ENCODE results near the gene GMIP.
"Not testable (repeated sequence)": the region's sequence is repeated elsewhere in the genome, so short reads cannot be mapped to it uniquely, and the experiment has no call there.

GMIP gene

GRCh38 chr19:19686580-19686979 is 43.1 kb upstream of the GMIP start:
- Histone ChIP-seq H3K9me3 (ENCODE audit: control insufficient read depth, low read length) (no peaks in the 10 kb centered on the region), H3K79me2 (no peaks in the 10 kb centered on the region), H3K36me3 (ENCODE audit: control insufficient read depth, insufficient read depth, low read length) (no peaks in the 10 kb centered on the region), H3K27ac (no peak overlapping the region), H3K4me2 (ENCODE audit: low read length) (no peak overlapping the region), H2AFZ (no peak overlapping the region), H3K9ac (no peak overlapping the region), H3K27me3 (ENCODE audit: control insufficient read depth, insufficient read depth, low read length) (no peaks in the 10 kb centered on the region), H3K4me3 (ENCODE audit: low read depth, low read length) (no peak overlapping the region), H3K4me1 (no peaks in the 10 kb centered on the region)
- no peak for TF ChIP-seq CTCF (IDR thresholded peaks at IDR 0.05)

GRCh38 chr19:19686119-19686518 is 42.7 kb upstream of the GMIP start:
- H3K9me3 ChIP-seq (ENCODE audit: control insufficient read depth, low read length); H3K27ac ChIP-seq; H3K36me3 ChIP-seq (ENCODE audit: control insufficient read depth, insufficient read depth, low read length); H3K9ac ChIP-seq; H2AFZ ChIP-seq; H3K4me1 ChIP-seq; H3K27me3 ChIP-seq (ENCODE audit: control insufficient read depth, insufficient read depth, low read length); H3K4me2 ChIP-seq (ENCODE audit: low read length); H3K79me2 ChIP-seq; H3K4me3 ChIP-seq (ENCODE audit: low read depth, low read length): not testable (repeated sequence)

DNA sequence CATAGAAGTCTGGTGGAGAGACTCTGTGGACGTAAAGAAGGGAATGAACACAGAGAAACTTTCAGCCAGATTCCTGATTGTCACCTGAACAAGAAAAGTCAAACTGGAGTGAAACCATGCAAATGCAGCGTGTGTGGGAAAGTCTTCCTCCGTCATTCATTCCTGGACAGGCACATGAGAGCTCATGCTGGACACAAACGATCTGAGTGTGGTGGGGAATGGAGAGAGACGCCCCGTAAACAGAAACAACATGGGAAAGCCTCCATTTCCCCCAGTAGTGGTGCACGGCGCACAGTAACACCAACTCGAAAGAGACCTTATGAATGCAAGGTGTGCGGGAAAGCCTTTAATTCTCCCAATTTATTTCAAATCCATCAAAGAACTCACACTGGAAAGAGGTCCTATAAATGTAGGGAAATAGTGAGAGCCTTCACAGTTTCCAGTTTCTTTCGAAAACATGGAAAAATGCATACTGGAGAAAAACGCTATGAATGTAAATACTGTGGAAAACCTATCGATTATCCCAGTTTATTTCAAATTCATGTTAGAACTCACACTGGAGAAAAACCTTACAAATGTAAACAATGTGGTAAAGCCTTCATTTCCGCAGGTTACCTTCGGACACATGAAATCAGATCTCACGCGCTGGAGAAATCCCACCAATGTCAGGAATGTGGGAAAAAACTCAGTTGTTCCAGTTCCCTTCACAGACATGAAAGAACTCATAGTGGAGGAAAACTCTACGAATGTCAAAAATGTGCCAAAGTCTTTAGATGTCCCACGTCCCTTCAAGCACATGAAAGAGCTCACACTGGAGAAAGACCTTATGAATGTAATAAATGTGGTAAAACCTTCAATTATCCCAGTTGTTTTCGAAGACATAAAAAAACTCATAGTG is 36.0 kb upstream of the GMIP start:
- Histone ChIP-seq H3K27me3 (ENCODE audit: control insufficient read depth, insufficient read depth, low read length) (no peaks in the 10 kb centered on the region), H2AFZ (no peak overlapping the region), H3K36me3 (ENCODE audit: control insufficient read depth, insufficient read depth, low read length) (no peaks in the 10 kb centered on the region), H3K9me3 (ENCODE audit: control insufficient read depth, low read length) (no peaks in the 10 kb centered on the region), H3K9ac (no peak overlapping the region), H3K27ac (no peak overlapping the region), H3K4me1 (no peaks in the 10 kb centered on the region), H3K4me2 (ENCODE audit: low read length) (no peak overlapping the region), H3K79me2 (no peaks in the 10 kb centered on the region), H3K4me3 (ENCODE audit: low read depth, low read length) (no peak overlapping the region)
- TF ChIP-seq CTCF (IDR thresholded peaks at IDR 0.05) = no peak

DNA sequence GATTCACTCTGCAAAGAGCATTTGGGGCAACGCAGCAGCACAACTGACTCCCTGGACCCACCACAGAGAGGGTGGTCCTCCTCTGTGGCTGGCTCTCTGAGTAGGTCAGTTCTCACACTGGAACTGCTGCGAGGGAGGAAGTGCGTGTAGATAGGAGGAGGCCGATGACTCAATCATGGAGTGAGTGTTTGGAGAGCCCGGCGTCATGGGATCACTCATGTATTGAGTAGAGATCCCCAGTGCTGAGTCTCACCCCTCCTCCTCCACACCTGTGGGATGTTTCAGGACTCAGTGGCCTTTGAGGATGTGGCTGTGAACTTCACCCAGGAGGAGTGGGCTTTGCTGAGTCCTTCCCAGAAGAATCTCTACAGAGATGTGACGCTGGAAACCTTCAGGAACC is 34.1 kb upstream of the GMIP start:
- Histone ChIP-seq H3K4me3 (ENCODE audit: low read depth, low read length) (no peak overlapping the region), H3K4me2 (ENCODE audit: low read length) (no peak overlapping the region), H3K79me2 (no peaks in the 10 kb centered on the region), H3K36me3 (ENCODE audit: control insufficient read depth, insufficient read depth, low read length) (no peaks in the 10 kb centered on the region), H3K9ac (no peak overlapping the region), H3K4me1 (no peaks in the 10 kb centered on the region), H3K9me3 (ENCODE audit: control insufficient read depth, low read length) (no peaks in the 10 kb centered on the region), H2AFZ (no peak overlapping the region), H3K27ac (no peak overlapping the region), H3K27me3 (ENCODE audit: control insufficient read depth, insufficient read depth, low read length) (no peaks in the 10 kb centered on the region)
- no peak for TF ChIP-seq CTCF (IDR thresholded peaks at IDR 0.05)

GRCh38 chr19:19674315-19674714 is 30.9 kb upstream of the GMIP start:
- no peaks in the 10 kb centered on the region for H3K4me1 ChIP-seq
- H3K36me3 ChIP-seq (ENCODE audit: control insufficient read depth, insufficient read depth, low read length) = no peaks in the 10 kb centered on the region
- no peaks in the 10 kb centered on the region for H3K9me3 ChIP-seq (ENCODE audit: control insufficient read depth, low read length)
- no peaks in the 10 kb centered on the region for H3K27me3 ChIP-seq (ENCODE audit: control insufficient read depth, insufficient read depth, low read length)
- H3K79me2 ChIP-seq = no peaks in the 10 kb centered on the region
- no peak overlapping the region for H3K27ac ChIP-seq
- TF ChIP-seq CTCF (IDR thresholded peaks at IDR 0.05) = no peak
- H2AFZ ChIP-seq = no peak overlapping the region
- no peak overlapping the region for H3K4me3 ChIP-seq (ENCODE audit: low read depth, low read length)
- no peak overlapping the region for H3K9ac ChIP-seq
- no peak overlapping the region for H3K4me2 ChIP-seq (ENCODE audit: low read length)

Data from parathyroid adenoma (tissue), 2 donors.